Measurements from ENCODE around the gene BTG1.

The BTG1 gene

GRCh38 chr12:92105676-92106075 is 40.0 kb downstream of the BTG1 start:
- H3K27ac ChIP-seq (replicated peaks; ENCODE audit: low read length), result no peak overlapping the region
- H3K79me1 ChIP-seq (ENCODE audit: low read depth, low read length), result peaks cover 1% of the 10 kb centered on the region
- H4K91ac ChIP-seq (ENCODE audit: low read depth, low read length, poor library complexity), result no peak overlapping the region
- H3K18ac ChIP-seq (ENCODE audit: low read length), result no peak overlapping the region
- peaks cover 17 to 25% of the 10 kb centered on the region in 2 donors for H3K4me1 ChIP-seq (ENCODE audit: control insufficient read depth in 2 of 2, insufficient read depth in 1 of 2, low read depth in 1 of 2, low read length in 2 of 2)
- H3K9me3 ChIP-seq (replicated peaks in 1 of 2; ENCODE audit: control insufficient read depth in 2 of 2, insufficient read depth in 1 of 2, low read depth in 1 of 2, low read length in 2 of 2), result no peaks in the 10 kb centered on the region
- H2BK5ac ChIP-seq (ENCODE audit: low read length), result no peak overlapping the region
- no peak overlapping the region for H2BK12ac ChIP-seq (ENCODE audit: low read length)
- no peak overlapping the region for H3K9ac ChIP-seq (ENCODE audit: low read depth, low read length, poor library complexity)
- no peak overlapping the region for H2BK15ac ChIP-seq (ENCODE audit: low read length)
- H3K4ac ChIP-seq (ENCODE audit: low read length), result no peak overlapping the region
- no peak for DNase-seq (ENCODE audit: low spot score)
- H3K23ac ChIP-seq (ENCODE audit: low read depth, low read length, poor library complexity), result no peak overlapping the region
- no peak overlapping the region for H3K14ac ChIP-seq (ENCODE audit: low read length)
- no peak overlapping the region for H4K8ac ChIP-seq (ENCODE audit: low read depth, low read length)
- no peaks in the 10 kb centered on the region for H3K36me3 ChIP-seq (replicated peaks in 1 of 2; ENCODE audit: control insufficient read depth in 2 of 2, insufficient read depth in 2 of 2, low read length in 2 of 2)
- no peak overlapping the region for H3K4me3 ChIP-seq (ENCODE audit: low read length in 2 of 2)
- no peak overlapping the region for H2AK5ac ChIP-seq (ENCODE audit: low read depth, low read length)
- no peak overlapping the region for H2AFZ ChIP-seq (ENCODE audit: low read length)
- no peaks in the 10 kb centered on the region for H3K27me3 ChIP-seq (ENCODE audit: control insufficient read depth in 3 of 3, insufficient read depth in 3 of 3, low read depth in 1 of 3, low read length in 3 of 3)
- no peak overlapping the region for H3K4me2 ChIP-seq (ENCODE audit: insufficient read depth, low read length, poor library complexity, severe bottlenecking)
- no CpG with 5 or more reads among the region's 5 CpGs for WGBS, 2 donors (ENCODE audit: extremely low coverage in 2 of 2, insufficient read length in 2 of 2, insufficient replicate concordance in 1 of 2)
- no peak overlapping the region for H2BK120ac ChIP-seq (ENCODE audit: low read depth, low read length)

GRCh38 chr12:92105110-92105509 is 40.5 kb downstream of the BTG1 start:
- no CpG with 5 or more reads among the region's 2 CpGs for WGBS, 2 donors (ENCODE audit: extremely low coverage in 2 of 2, insufficient read length in 2 of 2, insufficient replicate concordance in 1 of 2)
- DNase-seq (ENCODE audit: low spot score), result no peak

GRCh38 chr12:92102606-92103005 is 43.0 kb downstream of the BTG1 start:
- Histone ChIP-seq H2AK5ac (ENCODE audit: low read depth, low read length) (no peak overlapping the region), H3K18ac (ENCODE audit: low read length) (no peak overlapping the region), H2BK5ac (ENCODE audit: low read length) (no peak overlapping the region), H4K8ac (ENCODE audit: low read depth, low read length) (no peak overlapping the region), H4K91ac (ENCODE audit: low read depth, low read length, poor library complexity) (no peak overlapping the region), H3K79me1 (ENCODE audit: low read depth, low read length) (peaks cover 1% of the 10 kb centered on the region), H2BK12ac (ENCODE audit: low read length) (no peak overlapping the region), H2BK120ac (ENCODE audit: low read depth, low read length) (no peak overlapping the region), H2AFZ (ENCODE audit: low read length) (no peak overlapping the region), H3K4me2 (ENCODE audit: insufficient read depth, low read length, poor library complexity, severe bottlenecking) (no peak overlapping the region), H3K27ac (replicated peaks; ENCODE audit: low read length) (no peak overlapping the region), H3K9ac (ENCODE audit: low read depth, low read length, poor library complexity) (no peak overlapping the region), H3K23ac (ENCODE audit: low read depth, low read length, poor library complexity) (no peak overlapping the region), H3K27me3 (ENCODE audit: control insufficient read depth in 3 of 3, insufficient read depth in 3 of 3, low read depth in 1 of 3, low read length in 3 of 3) (no peaks in the 10 kb centered on the region), H3K4ac (ENCODE audit: low read length) (no peak overlapping the region), H3K14ac (ENCODE audit: low read length) (no peak overlapping the region), H3K9me3 (replicated peaks in 1 of 2; ENCODE audit: control insufficient read depth in 2 of 2, insufficient read depth in 1 of 2, low read depth in 1 of 2, low read length in 2 of 2) (peaks cover 0 to 4% of the 10 kb centered on the region in 2 donors), H3K4me1 (ENCODE audit: control insufficient read depth in 2 of 2, insufficient read depth in 1 of 2, low read depth in 1 of 2, low read length in 2 of 2) (peaks cover 8 to 10% of the 10 kb centered on the region in 2 donors), H2BK15ac (ENCODE audit: low read length) (no peak overlapping the region), H3K4me3 (ENCODE audit: low read length in 2 of 2) (no peak overlapping the region), H3K36me3 (replicated peaks in 1 of 2; ENCODE audit: control insufficient read depth in 2 of 2, insufficient read depth in 2 of 2, low read length in 2 of 2) (no peaks in the 10 kb centered on the region)
- no CpG with 5 or more reads among the region's 2 CpGs for WGBS, 2 donors (ENCODE audit: extremely low coverage in 2 of 2, insufficient read length in 2 of 2, insufficient replicate concordance in 1 of 2)
- no peak for DNase-seq (ENCODE audit: low spot score)

More at GRCh38 chr12:92105110-92105509, 40.5 kb downstream of the BTG1 start:
- no peak overlapping the region for H4K91ac ChIP-seq (ENCODE audit: low read depth, low read length, poor library complexity)
- H3K14ac ChIP-seq (ENCODE audit: low read length), result no peak overlapping the region
- H2AFZ ChIP-seq (ENCODE audit: low read length), result no peak overlapping the region
- no peak overlapping the region for H2BK15ac ChIP-seq (ENCODE audit: low read length)
- no peak overlapping the region for H2AK5ac ChIP-seq (ENCODE audit: low read depth, low read length)
- no peak overlapping the region for H2BK5ac ChIP-seq (ENCODE audit: low read length)
- peaks cover 0 to 4% of the 10 kb centered on the region in 2 donors for H3K9me3 ChIP-seq (replicated peaks in 1 of 2; ENCODE audit: control insufficient read depth in 2 of 2, insufficient read depth in 1 of 2, low read depth in 1 of 2, low read length in 2 of 2)
- no peak overlapping the region for H3K4me3 ChIP-seq (ENCODE audit: low read length in 2 of 2)
- no peak overlapping the region for H3K27ac ChIP-seq (replicated peaks; ENCODE audit: low read length)
- no peak overlapping the region for H2BK120ac ChIP-seq (ENCODE audit: low read depth, low read length)
- no peak overlapping the region for H3K23ac ChIP-seq (ENCODE audit: low read depth, low read length, poor library complexity)
- peaks cover 16 to 25% of the 10 kb centered on the region in 2 donors for H3K4me1 ChIP-seq (ENCODE audit: control insufficient read depth in 2 of 2, insufficient read depth in 1 of 2, low read depth in 1 of 2, low read length in 2 of 2)
- no peak overlapping the region for H4K8ac ChIP-seq (ENCODE audit: low read depth, low read length)
- no peaks in the 10 kb centered on the region for H3K36me3 ChIP-seq (replicated peaks in 1 of 2; ENCODE audit: control insufficient read depth in 2 of 2, insufficient read depth in 2 of 2, low read length in 2 of 2)
- H2BK12ac ChIP-seq (ENCODE audit: low read length), result no peak overlapping the region
- H3K18ac ChIP-seq (ENCODE audit: low read length), result no peak overlapping the region
- H3K79me1 ChIP-seq (ENCODE audit: low read depth, low read length), result peaks cover 1% of the 10 kb centered on the region
- H3K4me2 ChIP-seq (ENCODE audit: insufficient read depth, low read length, poor library complexity, severe bottlenecking), result no peak overlapping the region
- H3K27me3 ChIP-seq (ENCODE audit: control insufficient read depth in 3 of 3, insufficient read depth in 3 of 3, low read depth in 1 of 3, low read length in 3 of 3), result no peaks in the 10 kb centered on the region
- H3K9ac ChIP-seq (ENCODE audit: low read depth, low read length, poor library complexity), result no peak overlapping the region
- H3K4ac ChIP-seq (ENCODE audit: low read length), result no peak overlapping the region

- H2BK5ac ChIP-seq (ENCODE audit: low read length), result no peak overlapping the region
- H3K36me3 ChIP-seq (replicated peaks in 1 of 2; ENCODE audit: control insufficient read depth in 2 of 2, insufficient read depth in 2 of 2, low read length in 2 of 2), result no peaks in the 10 kb centered on the region
- H2BK12ac ChIP-seq (ENCODE audit: low read length), result no peak overlapping the region
- no peak overlapping the region for H4K91ac ChIP-seq (ENCODE audit: low read depth, low read length, poor library complexity)
- WGBS, 2 donors (ENCODE audit: extremely low coverage in 2 of 2, insufficient read length in 2 of 2, insufficient replicate concordance in 1 of 2), result no CpG with 5 or more reads among the region's 1 CpG
- H3K27me3 ChIP-seq (ENCODE audit: control insufficient read depth in 3 of 3, insufficient read depth in 3 of 3, low read depth in 1 of 3, low read length in 3 of 3), result no peaks in the 10 kb centered on the region
- no peak overlapping the region for H3K4ac ChIP-seq (ENCODE audit: low read length)
- H3K4me3 ChIP-seq (ENCODE audit: low read length in 2 of 2), result no peak overlapping the region
- H2AFZ ChIP-seq (ENCODE audit: low read length), result no peak overlapping the region
- no peak for DNase-seq (ENCODE audit: low spot score)
- peaks cover 1% of the 10 kb centered on the region for H3K79me1 ChIP-seq (ENCODE audit: low read depth, low read length)
- H2BK120ac ChIP-seq (ENCODE audit: low read depth, low read length), result no peak overlapping the region
- no peak overlapping the region for H2BK15ac ChIP-seq (ENCODE audit: low read length)
- peaks cover 0 to 4% of the 10 kb centered on the region in 2 donors for H3K9me3 ChIP-seq (replicated peaks in 1 of 2; ENCODE audit: control insufficient read depth in 2 of 2, insufficient read depth in 1 of 2, low read depth in 1 of 2, low read length in 2 of 2)
- H3K14ac ChIP-seq (ENCODE audit: low read length), result no peak overlapping the region
- no peak overlapping the region for H3K4me2 ChIP-seq (ENCODE audit: insufficient read depth, low read length, poor library complexity, severe bottlenecking)
- no peak overlapping the region for H3K27ac ChIP-seq (replicated peaks; ENCODE audit: low read length)
- H3K4me1 ChIP-seq (ENCODE audit: control insufficient read depth in 2 of 2, insufficient read depth in 1 of 2, low read depth in 1 of 2, low read length in 2 of 2), result peaks cover 2 to 4% of the 10 kb centered on the region in 2 donors
- H2AK5ac ChIP-seq (ENCODE audit: low read depth, low read length), result no peak overlapping the region
- no peak overlapping the region for H3K23ac ChIP-seq (ENCODE audit: low read depth, low read length, poor library complexity)
- H3K18ac ChIP-seq (ENCODE audit: low read length), result no peak overlapping the region
- H3K9ac ChIP-seq (ENCODE audit: low read depth, low read length, poor library complexity), result no peak overlapping the region
- H4K8ac ChIP-seq (ENCODE audit: low read depth, low read length), result no peak overlapping the region
Measured at GRCh38 chr12:92098594-92099380, 46.9 kb downstream of the BTG1 start.

Measured in neuronal stem cell (in vitro differentiated cells).